ENCODE measurements around the gene ALKAL2.

Gene ALKAL2

GRCh38 chr2:244547-244946 lies 43.3 kb downstream of the ALKAL2 start:
- DNase-seq (ENCODE audit: low read depth): no peak

- no peak for DNase-seq (ENCODE audit: low read depth)
These were observed 49.0 kb downstream of the ALKAL2 start for GRCh38 chr2:238869-239268.

- no peak for DNase-seq (ENCODE audit: low read depth)
These were observed 49.5 kb downstream of the ALKAL2 start for GRCh38 chr2:238431-238830.

GRCh38 chr2:237878-238277 lies 50.0 kb downstream of the ALKAL2 start:
- no peak for DNase-seq (ENCODE audit: low read depth)

- DNase-seq (ENCODE audit: low read depth): no peak
These were observed 50.8 kb downstream of the ALKAL2 start for GRCh38 chr2:236993-237539.

GRCh38 chr2:234421-234820 lies 53.5 kb downstream of the ALKAL2 start:
- DNase-seq (ENCODE audit: low read depth): no peak

- no peak for DNase-seq (ENCODE audit: low read depth)
These were observed 54.9 kb downstream of the ALKAL2 start for GRCh38 chr2:233030-233429.

- DNase-seq (ENCODE audit: low read depth): no peak
These were observed 56.2 kb downstream of the ALKAL2 start for GRCh38 chr2:231521-232185.
